Measurements from ENCODE around the gene TM4SF1.
"Not testable (repeated sequence)": the region's sequence is repeated elsewhere in the genome, so short reads cannot be mapped to it uniquely, and the experiment has no call there.

The TM4SF1 gene

DNA sequence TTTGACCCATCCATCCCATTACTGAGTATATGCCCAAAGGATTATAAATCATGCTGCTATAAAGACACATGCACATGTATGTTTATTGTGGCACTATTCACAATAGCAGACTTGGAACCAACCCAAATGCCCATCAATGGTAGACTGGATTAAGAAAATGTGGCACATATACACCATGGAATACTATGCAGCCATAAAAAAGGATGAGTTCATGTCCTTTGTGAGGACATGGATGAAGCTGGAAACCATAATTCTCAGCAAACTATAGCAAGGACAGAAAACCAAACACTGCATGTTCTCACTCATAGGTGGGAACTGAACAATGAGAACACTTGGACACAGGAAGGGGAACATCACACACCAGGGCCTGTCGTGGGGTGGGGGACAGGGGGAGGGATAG lies 40.0 kb downstream of the TM4SF1 start:
- DNase-seq: not testable (repeated sequence)

DNA sequence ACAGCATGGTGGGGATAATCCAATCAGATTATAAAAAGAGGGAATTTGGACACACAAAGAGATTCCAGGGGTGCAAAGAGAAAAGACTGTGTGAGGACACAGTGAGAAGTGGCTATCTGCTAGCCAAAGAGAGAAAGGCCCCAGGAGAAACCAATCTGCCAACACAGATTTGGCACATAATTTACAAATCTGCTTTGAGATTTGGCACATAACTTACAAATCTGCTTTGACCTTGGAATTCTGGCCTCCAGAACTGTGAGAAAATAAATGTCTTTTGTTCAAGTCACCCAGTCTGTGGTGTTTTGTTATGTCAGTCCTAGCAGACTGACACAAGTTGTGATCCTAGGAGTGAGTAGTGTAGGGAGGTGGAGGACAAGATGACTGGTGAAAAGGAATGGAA lies 40.5 kb downstream of the TM4SF1 start:
- DNase-seq: no peak

DNA sequence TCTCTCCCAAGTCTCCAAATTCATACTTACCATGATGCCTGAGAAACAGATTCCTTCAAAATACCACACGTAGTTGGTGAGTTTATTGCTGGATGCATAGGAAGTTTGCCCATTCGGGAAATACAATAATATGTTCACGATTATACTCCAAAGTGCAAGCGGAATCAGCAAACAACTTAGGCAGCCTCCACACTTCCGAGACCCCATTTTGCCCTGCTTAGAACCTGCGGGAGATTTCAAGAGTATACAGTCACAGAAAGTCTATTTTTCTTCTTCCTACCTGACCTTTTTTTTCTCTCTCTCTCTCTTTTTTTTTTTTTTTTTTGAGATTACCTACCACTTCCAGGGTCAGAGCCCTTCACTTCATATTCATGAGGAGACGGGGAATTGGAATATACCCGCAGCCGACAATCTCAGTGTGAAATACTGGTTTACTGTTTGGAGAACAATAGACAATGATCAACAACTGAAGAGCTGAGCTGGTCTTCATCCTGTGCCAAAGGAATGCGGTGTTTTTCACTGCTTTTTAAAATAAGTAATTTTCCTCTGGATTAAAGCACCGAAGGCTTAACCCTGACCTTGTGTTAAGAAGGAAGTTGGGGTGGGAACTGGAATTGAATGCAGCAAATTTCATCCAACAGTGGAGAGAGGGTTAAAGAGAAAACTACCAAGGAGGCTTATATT lies 44.1 kb downstream of the TM4SF1 start, which contains the start of gene TM4SF18:
TM4SF18 (minus strand) TSS at position 461 of the 684 bp plus-strand sequence; CDS start at position 207, 254 bp downstream.
- no peak for DNase-seq

DNA sequence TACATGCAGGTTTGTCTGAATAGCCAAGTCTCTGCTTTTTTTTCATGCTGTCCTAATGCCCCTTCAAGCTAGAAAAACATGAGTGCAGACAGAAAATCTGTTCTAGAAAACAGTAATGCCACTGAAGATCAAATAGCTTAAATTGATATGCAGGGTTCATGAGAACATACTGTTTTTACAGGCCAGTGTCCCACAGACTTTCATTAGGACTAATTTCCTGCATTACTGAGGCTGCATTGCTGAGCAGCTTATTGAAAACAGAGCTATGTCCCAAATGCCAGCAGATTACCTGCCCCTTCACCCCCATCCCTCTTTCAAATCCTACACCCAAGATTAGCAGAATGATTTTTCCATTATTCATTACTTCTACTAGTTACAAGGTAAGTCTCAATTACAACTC lies 44.7 kb downstream of the TM4SF1 start:
- DNase-seq: no peak

DNA sequence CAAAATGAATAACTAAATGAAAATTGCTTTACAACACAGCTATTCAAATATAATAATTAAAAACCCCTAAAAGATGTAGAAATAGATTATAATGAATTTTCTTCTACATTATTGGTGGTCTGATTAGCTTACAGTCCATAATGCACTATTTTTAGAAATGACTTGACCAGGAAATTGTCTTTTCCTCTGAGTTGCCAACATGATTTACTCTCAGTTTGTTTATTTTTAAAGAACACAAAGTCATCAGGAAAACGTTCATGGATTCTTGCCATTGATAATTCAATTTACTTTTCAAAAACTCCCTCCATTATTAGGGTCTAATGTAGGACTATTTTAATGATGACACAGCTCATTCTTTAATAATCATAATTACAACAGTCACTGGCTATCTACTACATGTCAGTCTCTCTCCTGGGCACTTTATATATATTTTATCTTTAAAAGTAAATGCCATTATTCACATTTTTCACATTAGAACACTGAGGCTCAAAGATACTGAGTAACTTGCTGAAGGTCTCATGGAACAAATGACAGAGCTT lies 45.2 kb downstream of the TM4SF1 start:
- no peak for DNase-seq

DNA sequence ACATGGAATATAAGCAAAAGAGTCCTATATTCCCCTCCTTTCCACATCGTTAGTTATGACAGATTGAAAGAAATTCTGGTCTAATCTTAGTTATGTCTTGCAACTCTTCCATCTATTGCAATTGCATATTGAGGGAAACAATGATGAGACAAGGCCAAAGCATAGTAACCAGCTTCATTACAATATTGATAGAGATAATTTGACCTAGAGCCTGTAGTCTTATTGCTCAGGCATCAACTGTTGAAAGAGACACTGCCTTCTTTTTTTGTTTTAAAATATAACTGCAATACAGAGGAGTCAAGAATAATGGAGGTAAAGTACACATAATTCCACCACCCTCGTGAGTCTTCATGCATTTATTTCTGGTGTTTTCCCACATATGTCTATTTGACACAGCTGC lies 46.1 kb downstream of the TM4SF1 start:
- no peak for DNase-seq

DNA sequence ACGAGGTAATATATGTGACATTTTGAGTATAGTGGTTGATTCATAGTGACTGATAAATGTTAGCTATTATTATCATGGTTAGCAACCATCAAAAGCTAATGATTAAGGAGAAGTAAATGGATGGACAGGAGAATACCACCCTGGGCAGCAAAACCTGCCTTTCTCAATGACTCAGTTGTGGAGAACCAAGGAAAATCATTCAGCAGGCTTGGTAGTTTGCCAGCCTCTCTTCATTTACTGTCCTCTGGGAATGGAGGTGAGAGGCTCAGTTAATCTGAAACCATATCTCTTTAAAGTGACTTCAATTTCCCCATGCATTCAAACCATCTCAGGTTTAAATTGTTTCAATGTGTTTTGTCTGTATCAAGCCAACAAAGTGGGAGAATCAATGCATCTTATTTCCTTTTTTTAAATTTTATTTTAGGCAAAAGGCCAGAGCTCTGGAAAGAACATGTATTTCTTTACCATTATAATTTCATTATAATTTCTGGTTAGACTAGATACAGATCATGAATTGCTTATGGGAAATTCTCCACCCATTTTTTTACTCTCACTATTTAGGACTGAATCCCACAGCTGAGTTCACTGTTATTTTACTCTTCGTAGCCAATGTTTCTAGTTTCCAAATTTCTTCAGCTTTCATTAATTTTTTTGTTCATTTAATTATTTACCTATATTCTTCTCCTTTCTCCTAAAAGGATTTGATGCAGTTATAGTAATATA lies 46.7 kb downstream of the TM4SF1 start:
- no peak for DNase-seq

DNA sequence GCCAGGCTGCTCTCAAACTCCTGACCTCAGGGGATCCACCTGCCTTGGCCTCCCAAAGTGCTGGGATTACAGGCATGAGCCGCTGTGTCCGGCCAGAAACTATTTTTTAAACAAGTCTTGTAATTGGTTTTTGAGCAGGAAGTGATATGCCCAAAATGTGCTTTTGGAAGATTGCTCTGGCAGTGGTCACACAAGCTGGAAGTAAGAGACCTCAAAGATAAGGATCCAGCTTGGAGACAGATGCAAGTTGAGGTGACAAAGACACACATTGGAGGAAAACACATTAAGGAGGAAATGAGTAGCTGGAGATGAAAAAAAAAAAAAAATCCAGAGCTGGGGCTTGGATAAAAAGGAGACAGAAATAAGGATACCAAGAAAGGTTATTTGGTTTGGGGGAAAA lies 50.3 kb downstream of the TM4SF1 start:
- peak; percentile 6 for DNase-seq

DNA sequence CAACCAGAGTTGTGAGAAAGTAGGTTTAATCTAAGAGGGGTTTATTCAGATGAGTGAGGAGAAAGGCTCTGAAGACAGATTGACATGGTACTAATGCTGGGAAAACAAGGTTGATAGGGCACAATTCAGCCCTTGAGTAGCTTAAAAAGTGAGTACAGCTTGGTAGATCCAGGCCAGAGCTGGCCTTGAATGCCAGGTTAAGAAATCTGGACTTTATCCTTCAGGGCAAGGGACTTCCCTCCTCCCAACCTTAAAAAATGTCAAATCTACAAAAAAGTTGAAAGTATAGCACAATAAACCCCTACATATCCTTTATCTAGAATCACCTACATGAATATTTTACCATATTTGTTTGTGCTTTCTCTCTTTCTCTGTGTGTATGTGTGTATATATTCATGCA lies 51.9 kb downstream of the TM4SF1 start:
- no peak for DNase-seq

DNA sequence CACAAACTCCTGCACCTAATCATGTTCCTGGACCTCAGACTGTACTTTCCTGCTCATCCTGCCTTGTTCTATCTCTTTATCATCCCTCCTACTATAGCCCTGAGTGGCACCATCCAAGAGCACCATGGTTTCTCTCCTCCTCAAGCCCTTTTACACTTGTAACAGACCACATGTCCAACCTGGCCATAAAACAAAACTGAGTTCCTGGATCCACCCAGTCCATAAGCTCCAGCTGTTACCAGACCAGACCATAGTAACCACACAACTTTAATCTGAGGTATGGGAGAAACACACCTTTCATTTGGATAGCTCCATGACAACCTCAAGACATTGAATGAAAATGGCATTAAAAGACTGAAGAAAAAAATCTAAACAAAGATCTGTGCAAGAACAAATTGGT lies 53.1 kb downstream of the TM4SF1 start:
- no peak for DNase-seq

DNA sequence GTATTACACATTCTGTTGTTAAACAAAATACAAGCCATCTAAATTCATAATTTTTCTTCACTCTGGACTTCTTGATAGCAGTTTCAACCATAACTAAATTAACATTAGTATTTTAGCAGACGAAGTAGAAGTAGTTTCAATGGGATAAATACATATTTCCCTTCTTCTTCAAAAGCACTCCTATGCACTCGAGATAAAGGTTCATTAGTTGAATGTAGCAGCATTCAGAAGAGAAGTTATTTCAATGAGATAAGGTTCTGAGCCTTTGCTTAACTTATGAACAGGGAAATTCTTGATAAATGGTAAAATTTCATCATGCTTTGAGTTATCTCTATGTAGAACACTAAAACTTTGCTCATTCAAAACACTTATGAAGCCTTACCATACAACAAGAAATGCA lies 55.8 kb downstream of the TM4SF1 start:
- DNase-seq: no peak

DNA sequence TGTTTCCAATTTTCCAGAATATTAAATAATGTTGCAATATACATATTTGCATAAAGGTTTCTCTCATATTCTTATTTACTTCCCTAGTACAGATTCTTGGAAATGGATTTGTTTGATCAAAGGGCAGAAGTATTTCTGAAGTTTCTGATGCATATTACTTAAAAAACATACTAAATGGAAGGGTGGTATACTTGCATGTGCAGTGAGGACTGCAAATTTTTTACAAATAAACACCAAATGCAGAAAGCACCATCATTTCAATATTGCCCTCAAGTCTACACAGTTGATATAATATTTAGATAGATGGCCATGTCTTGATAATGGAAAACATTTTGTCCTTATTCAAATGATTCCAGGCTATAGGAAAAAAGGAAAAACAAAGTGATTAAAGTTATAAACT lies 56.3 kb downstream of the TM4SF1 start:
- no peak for DNase-seq

DNA sequence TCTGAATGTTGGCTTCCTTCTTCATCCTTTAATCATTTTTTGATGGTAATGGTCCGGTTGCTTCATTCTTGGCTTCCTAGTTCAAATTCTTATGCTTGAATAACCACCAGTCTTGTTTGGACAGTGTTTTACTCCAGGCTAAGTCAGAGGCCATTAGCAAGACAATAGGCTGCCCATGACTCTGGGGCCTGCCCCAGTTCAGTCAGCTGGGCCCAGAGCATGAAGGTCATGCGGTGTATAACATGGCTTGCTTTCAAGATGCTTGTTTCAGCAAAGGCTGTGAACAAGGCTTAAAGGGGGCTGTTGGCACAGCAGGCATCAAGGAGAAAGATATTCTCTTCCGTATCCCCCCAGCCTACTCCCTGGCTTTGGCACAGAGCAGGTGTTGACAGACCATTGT lies 57.7 kb downstream of the TM4SF1 start:
- DNase-seq: no peak

Measured in hematopoietic multipotent progenitor cell treated with erythropoietin and hydrocortisone succinate and interleukin-3 and kit ligand, for 8 days (in vitro differentiated cells).